ENCODE results near the gene DIAPH3. TPM values are rescaled to one million over a fixed set of nuclear protein-coding genes. Genes with fewer than 3 reads are reported as not detected.

DIAPH3 gene
- total RNA-seq, 3 donors from 2014 or later, result 2.1 to 4.0 (median 3.7) TPM

- no peaks in the 10 kb centered on the region for H3K4me1 Mint-ChIP-seq (ENCODE audit: low read depth)
- no peak overlapping the region for H3K4me3 Mint-ChIP-seq
- no peaks in the 10 kb centered on the region for H3K27me3 Mint-ChIP-seq (ENCODE audit: low read depth)
- ATAC-seq, result no peak
- H3K36me3 Mint-ChIP-seq (ENCODE audit: insufficient read depth), result no peaks in the 10 kb centered on the region
- DNase-seq, result no peak
- peaks cover 4% of the 10 kb centered on the region for H3K9me3 Mint-ChIP-seq
Observed at GRCh38 chr13:59846845-59847620, 316.7 kb downstream of the DIAPH3 start.

- Mint-ChIP-seq H3K4me3 (no peak overlapping the region), H3K27me3 (ENCODE audit: low read depth) (no peaks in the 10 kb centered on the region), H3K36me3 (ENCODE audit: insufficient read depth) (no peaks in the 10 kb centered on the region), H3K9me3 (no peaks in the 10 kb centered on the region), H3K4me1 (ENCODE audit: low read depth) (no peaks in the 10 kb centered on the region)
- DNase-seq, result no peak
- ATAC-seq, result no peak
Observed at GRCh38 chr13:59843040-59843439, 320.7 kb downstream of the DIAPH3 start.

GRCh38 chr13:59842507-59842906 is 321.2 kb downstream of the DIAPH3 start:
- H3K9me3 Mint-ChIP-seq, result no peaks in the 10 kb centered on the region

GRCh38 chr13:59839186-59839585 is 324.5 kb downstream of the DIAPH3 start:
- Mint-ChIP-seq H3K4me1 (ENCODE audit: low read depth) (no peaks in the 10 kb centered on the region), H3K36me3 (ENCODE audit: insufficient read depth) (no peaks in the 10 kb centered on the region)
- no peak for ATAC-seq

More at GRCh38 chr13:59842507-59842906, 321.2 kb downstream of the DIAPH3 start:
- ATAC-seq (no peak), DNase-seq (no peak)
- H3K36me3 Mint-ChIP-seq (ENCODE audit: insufficient read depth), result no peaks in the 10 kb centered on the region
- H3K27me3 Mint-ChIP-seq (ENCODE audit: low read depth), result no peaks in the 10 kb centered on the region
- no peaks in the 10 kb centered on the region for H3K4me1 Mint-ChIP-seq (ENCODE audit: low read depth)
- H3K4me3 Mint-ChIP-seq, result no peak overlapping the region

GRCh38 chr13:59837101-59837500 is 326.6 kb downstream of the DIAPH3 start:
- no peaks in the 10 kb centered on the region for H3K36me3 Mint-ChIP-seq (ENCODE audit: insufficient read depth)
- ATAC-seq (no peak), DNase-seq (no peak)
- H3K27me3 Mint-ChIP-seq (ENCODE audit: low read depth), result no peaks in the 10 kb centered on the region
- no peaks in the 10 kb centered on the region for H3K9me3 Mint-ChIP-seq
- no peaks in the 10 kb centered on the region for H3K4me1 Mint-ChIP-seq (ENCODE audit: low read depth)
- no peak overlapping the region for H3K4me3 Mint-ChIP-seq

More at GRCh38 chr13:59839186-59839585, 324.5 kb downstream of the DIAPH3 start:
- Mint-ChIP-seq H3K9me3 (no peaks in the 10 kb centered on the region), H3K27me3 (ENCODE audit: low read depth) (no peaks in the 10 kb centered on the region), H3K4me3 (no peak overlapping the region)
- no peak for DNase-seq

GRCh38 chr13:59835569-59835968 is 328.2 kb downstream of the DIAPH3 start:
- DNase-seq, result no peak
- H3K9me3 Mint-ChIP-seq, result no peaks in the 10 kb centered on the region
- no peaks in the 10 kb centered on the region for H3K36me3 Mint-ChIP-seq (ENCODE audit: insufficient read depth)
- H3K4me3 Mint-ChIP-seq, result no peak overlapping the region
- no peaks in the 10 kb centered on the region for H3K27me3 Mint-ChIP-seq (ENCODE audit: low read depth)
- H3K4me1 Mint-ChIP-seq (ENCODE audit: low read depth), result no peaks in the 10 kb centered on the region
- no peak for ATAC-seq

- H3K4me3 Mint-ChIP-seq, result no peak overlapping the region
- ATAC-seq, result no peak
Observed at GRCh38 chr13:59834801-59835200, 328.9 kb downstream of the DIAPH3 start.

GRCh38 chr13:59829690-59830089 is 334.0 kb downstream of the DIAPH3 start:
- H3K27me3 Mint-ChIP-seq (ENCODE audit: low read depth), result no peaks in the 10 kb centered on the region
- H3K9me3 Mint-ChIP-seq, result no peaks in the 10 kb centered on the region
- H3K4me1 Mint-ChIP-seq (ENCODE audit: low read depth), result no peaks in the 10 kb centered on the region
- H3K36me3 Mint-ChIP-seq (ENCODE audit: insufficient read depth), result no peaks in the 10 kb centered on the region
- H3K4me3 Mint-ChIP-seq, result no peak overlapping the region
- ATAC-seq (no peak), DNase-seq (no peak)

More at GRCh38 chr13:59834801-59835200, 328.9 kb downstream of the DIAPH3 start:
- H3K9me3 Mint-ChIP-seq, result no peaks in the 10 kb centered on the region
- no peaks in the 10 kb centered on the region for H3K4me1 Mint-ChIP-seq (ENCODE audit: low read depth)
- no peaks in the 10 kb centered on the region for H3K36me3 Mint-ChIP-seq (ENCODE audit: insufficient read depth)
- H3K27me3 Mint-ChIP-seq (ENCODE audit: low read depth), result no peaks in the 10 kb centered on the region
- DNase-seq, result no peak

GRCh38 chr13:59823486-59823885 is 340.2 kb downstream of the DIAPH3 start:
- Mint-ChIP-seq H3K9me3 (no peaks in the 10 kb centered on the region), H3K4me3 (no peak overlapping the region), H3K36me3 (ENCODE audit: insufficient read depth) (no peaks in the 10 kb centered on the region), H3K27me3 (ENCODE audit: low read depth) (no peaks in the 10 kb centered on the region), H3K4me1 (ENCODE audit: low read depth) (no peaks in the 10 kb centered on the region)
- ATAC-seq (no peak), DNase-seq (no peak)

- Mint-ChIP-seq H3K4me3 (no peak overlapping the region), H3K9me3 (no peaks in the 10 kb centered on the region), H3K36me3 (ENCODE audit: insufficient read depth) (no peaks in the 10 kb centered on the region), H3K4me1 (ENCODE audit: low read depth) (peaks cover 2% of the 10 kb centered on the region), H3K27me3 (ENCODE audit: low read depth) (no peaks in the 10 kb centered on the region)
- DNase-seq, result no peak
- no peak for ATAC-seq
Observed at GRCh38 chr13:59809564-59809963, 354.2 kb downstream of the DIAPH3 start.

- Mint-ChIP-seq H3K4me3 (no peak overlapping the region), H3K4me1 (ENCODE audit: low read depth) (peaks cover 2% of the 10 kb centered on the region)
Observed at GRCh38 chr13:59806801-59807200, 356.9 kb downstream of the DIAPH3 start.

GRCh38 chr13:59801107-59801880 is 362.4 kb downstream of the DIAPH3 start:
- Mint-ChIP-seq H3K36me3 (ENCODE audit: insufficient read depth) (no peaks in the 10 kb centered on the region), H3K4me3 (no peak overlapping the region), H3K9me3 (no peaks in the 10 kb centered on the region), H3K4me1 (ENCODE audit: low read depth) (no peaks in the 10 kb centered on the region), H3K27me3 (ENCODE audit: low read depth) (no peaks in the 10 kb centered on the region)
- ATAC-seq (no peak), DNase-seq (no peak)

More at GRCh38 chr13:59806801-59807200, 356.9 kb downstream of the DIAPH3 start:
- Mint-ChIP-seq H3K36me3 (ENCODE audit: insufficient read depth) (no peaks in the 10 kb centered on the region), H3K27me3 (ENCODE audit: low read depth) (no peaks in the 10 kb centered on the region), H3K9me3 (no peaks in the 10 kb centered on the region)
- ATAC-seq (no peak), DNase-seq (no peak)

- no peak overlapping the region for H3K4me3 Mint-ChIP-seq
- H3K4me1 Mint-ChIP-seq (ENCODE audit: low read depth), result no peaks in the 10 kb centered on the region
- H3K9me3 Mint-ChIP-seq, result no peaks in the 10 kb centered on the region
- no peak for DNase-seq
- ATAC-seq, result no peak
- H3K27me3 Mint-ChIP-seq (ENCODE audit: low read depth), result no peaks in the 10 kb centered on the region
- no peaks in the 10 kb centered on the region for H3K36me3 Mint-ChIP-seq (ENCODE audit: insufficient read depth)
Observed at GRCh38 chr13:59793107-59793506, 370.6 kb downstream of the DIAPH3 start.

- H3K36me3 Mint-ChIP-seq (ENCODE audit: insufficient read depth), result no peaks in the 10 kb centered on the region
Observed at GRCh38 chr13:59790626-59791025, 373.1 kb downstream of the DIAPH3 start.

GRCh38 chr13:59789558-59789957 is 374.2 kb downstream of the DIAPH3 start:
- no peak for ATAC-seq
- H3K27me3 Mint-ChIP-seq (ENCODE audit: low read depth), result no peaks in the 10 kb centered on the region
- H3K9me3 Mint-ChIP-seq, result no peaks in the 10 kb centered on the region
- no peak for DNase-seq
- no peaks in the 10 kb centered on the region for H3K36me3 Mint-ChIP-seq (ENCODE audit: insufficient read depth)
- H3K4me3 Mint-ChIP-seq, result no peak overlapping the region
- no peaks in the 10 kb centered on the region for H3K4me1 Mint-ChIP-seq (ENCODE audit: low read depth)

More at GRCh38 chr13:59790626-59791025, 373.1 kb downstream of the DIAPH3 start:
- H3K4me1 Mint-ChIP-seq (ENCODE audit: low read depth), result no peaks in the 10 kb centered on the region
- no peak for DNase-seq
- ATAC-seq, result no peak
- no peak overlapping the region for H3K4me3 Mint-ChIP-seq
- no peaks in the 10 kb centered on the region for H3K9me3 Mint-ChIP-seq
- no peaks in the 10 kb centered on the region for H3K27me3 Mint-ChIP-seq (ENCODE audit: low read depth)
